ENCODE measurements around the gene TCF19.

- TF ChIP-seq CTCF (IDR thresholded peaks at IDR 0.05) (no peak), EZH2 (IDR thresholded peaks at IDR 0.05; ENCODE audit: borderline replicate concordance, insufficient read depth, low read depth, low read length, poor library complexity, severe bottlenecking) (no peak)
Observed at GRCh38 chr6:31145386-31145785, 13.0 kb upstream of the TCF19 start.
